ENCODE measurements around the gene ABLIM1. TPM values are rescaled to one million over a fixed set of nuclear protein-coding genes. Genes with fewer than 3 reads are reported as not detected.

The ABLIM1 gene
- total and polyA plus RNA-seq, 10 of the 15 experiments (the other 5 are each of a cell fraction or from before 2014, with no cell fraction given): 14.2 to 50.5 (median 28.1) TPM

- TF ChIP-seq IRF5 (IDR thresholded peaks at IDR 0.05; ENCODE audit: borderline replicate concordance) (no peak), YBX1 (IDR thresholded peaks at IDR 0.05) (no peak), PBX3 (IDR thresholded peaks at IDR 0.05; ENCODE audit: insufficient replicate concordance, low read depth, low read length) (no peak), RAD21 (IDR thresholded peaks at IDR 0.05; ENCODE audit: insufficient read depth, low read depth, low read length) (no peak), RELA (IDR thresholded peaks at IDR 0.05; ENCODE audit: borderline replicate concordance, partially characterized antibody) (no peak), KAT2A (conservative IDR thresholded peaks at IDR 0.05; ENCODE audit: control insufficient read depth, low read depth, low read length) (no peak), E2F8 (IDR thresholded peaks at IDR 0.05; ENCODE audit: low read depth, partially characterized antibody) (no peak), CBX3 (IDR thresholded peaks at IDR 0.05; ENCODE audit: borderline replicate concordance, low read depth) (no peak)
Observed at GRCh38 chr10:114418109-114418508, 240.0 kb downstream of the ABLIM1 start (continued).
